K562 (cell line): ENCODE data around the gene GALE. TPM values are rescaled to one million over a fixed set of nuclear protein-coding genes. Genes with fewer than 3 reads are reported as not detected.

Source experiments
- ATAC-seq: fragments of 200-7000 bp; cut with Tn5 transposase; 3 replicates; pipeline ENCODE4 v1.9.1; 2020; ENCODE audit warnings: moderate library complexity
- BruUV-seq: library from RNA; stranded (reverse); fragments of 400-500 nt; replicated peaks from 2 replicates; lab custom pipeline; 2021; lab: Mats Ljungman, UMichigan
- CTCF ChIA-PET: fragments of 300-600 bp; formaldehyde crosslinking; extraction: SDS; loops from one replicate; lab custom pipeline; 2021; ENCODE audit warnings: low intra/inter-chr PET ratio; lab: Yijun Ruan, JAX
- POLR2A ChIA-PET: fragments of 300-600, 350-650 bp; sonication (Branson Sonifier 250); formaldehyde crosslinking; extraction: SDS; loops from one replicate; lab custom pipeline; 2021; ENCODE audit warnings: antibody characterized with exemption, inconsistent platforms; lab: Yijun Ruan, JAX
- DNase-seq, 4 experiments: peaks; one replicate each; pipeline versions ENCODE4 v3.0.0 to v3.0.0-alpha.2; 2011 to 2018; ENCODE audit warnings: low spot score in 3 of 4, mixed read lengths in 3 of 4; ENCODE audit errors: extremely low read depth in 1 of 4
- FAIRE-seq: peaks from 2 replicates; lab custom pipeline; 2011; peaks lifted over from hg19 to GRCh38; lab: Jason Lieb, UNC
- H2AFZ ChIP-seq: 2 replicates; pipeline ENCODE4 v1.6.0; 2011; ENCODE audit warnings: low read depth, low read length, control low read depth, inconsistent platforms
- H3K27ac ChIP-seq: fragments of 200-600 bp; 3 replicates; pipeline ENCODE4 v1.8.0; 2011; ENCODE audit warnings: low read depth, mild to moderate bottlenecking, control low read depth, inconsistent platforms, low read length, moderate library complexity, mixed read lengths; ENCODE audit errors: extremely low read depth
- H3K27me3 ChIP-seq, 2 experiments: fragments of 300-600 bp in 1 of 2; 2 replicates in 1 of 2; 3 replicates in 1 of 2; pipeline versions ENCODE4 v1.6.0 to v1.8.0; 2011; ENCODE audit warnings: inconsistent platforms in 2 of 2, low read length in 2 of 2, mild to moderate bottlenecking in 1 of 2, mixed read lengths in 1 of 2, moderate library complexity in 1 of 2; ENCODE audit not compliant: control insufficient read depth in 2 of 2, insufficient read depth in 2 of 2
- H3K36me3 ChIP-seq: fragments of 300-600 bp; 3 replicates; pipeline ENCODE4 v1.8.0; 2011; ENCODE audit warnings: mild to moderate bottlenecking, low read length, inconsistent platforms; ENCODE audit not compliant: control insufficient read depth, insufficient read depth
- H3K4me1 ChIP-seq, 2 experiments: fragments of 200-600 bp in 1 of 2; replicated peaks in 1 of 2; 2 replicates in 1 of 2; 3 replicates in 1 of 2; pipeline versions ENCODE4 v1.5.1 to v1.8.0; 2011; ENCODE audit warnings: inconsistent platforms in 2 of 2, low read length in 2 of 2, mild to moderate bottlenecking in 1 of 2, mixed read lengths in 1 of 2, moderate library complexity in 1 of 2; ENCODE audit not compliant: control insufficient read depth in 2 of 2, insufficient read depth in 2 of 2
- H3K4me2 ChIP-seq: 2 replicates; pipeline ENCODE4 v1.6.1; 2011; ENCODE audit warnings: low read length, control low read depth, inconsistent platforms, mixed read lengths; ENCODE audit not compliant: insufficient read depth
- H3K4me3 ChIP-seq: fragments of 200-600 bp; sonication (generic), shearing (Covaris generic); 2 replicates; pipeline ENCODE4 v1.5.1; 2016; ENCODE audit warnings: control low read depth, inconsistent platforms
- H3K79me2 ChIP-seq: fragments of 200-600 bp; 3 replicates; pipeline ENCODE4 v1.8.0; 2011; ENCODE audit warnings: low read length, inconsistent platforms; ENCODE audit not compliant: control insufficient read depth, insufficient read depth
- H3K9ac ChIP-seq, 2 experiments: 2 replicates each; pipeline versions ENCODE4 v1.6.0 to v1.6.1; 2011; ENCODE audit warnings: low read depth in 2 of 2, low read length in 2 of 2, control low read depth in 1 of 2, inconsistent platforms in 1 of 2, mild to moderate bottlenecking in 1 of 2, mixed read lengths in 1 of 2; ENCODE audit not compliant: insufficient read depth in 1 of 2
- H3K9me1 ChIP-seq: one replicate; pipeline ENCODE4 v1.6.0; 2011; ENCODE audit warnings: inconsistent platforms, mild to moderate bottlenecking, low read length, moderate library complexity; ENCODE audit not compliant: control insufficient read depth, insufficient read depth
- H3K9me3 ChIP-seq: replicated peaks from 2 replicates; pipeline ENCODE4 v1.5.1; 2011; ENCODE audit warnings: low read depth, low read length, inconsistent platforms; ENCODE audit not compliant: control insufficient read depth, insufficient read depth
- H4K20me1 ChIP-seq: replicated peaks from 2 replicates; pipeline ENCODE4 v1.6.1; 2011; ENCODE audit warnings: low read length, inconsistent platforms, mixed read lengths; ENCODE audit not compliant: control insufficient read depth, insufficient read depth
- ATF3 ChIP-seq, 2 experiments: fragments of 450-650 bp in 1 of 2; sonication (generic) in 1 of 2; formaldehyde crosslinking in 1 of 2; IDR thresholded peaks in 1 of 2; conservative IDR thresholded peaks in 1 of 2; 2 replicates each; pipeline versions ENCODE4 v1.6.1 to v1.8.1; 2016 to 2023; ENCODE audit warnings: mild to moderate bottlenecking in 2 of 2, moderate library complexity in 2 of 2, inconsistent platforms in 1 of 2, missing genetic modification reagents in 1 of 2
- BRCA1 ChIP-seq, 2 experiments: fragments of 450-650 bp in 1 of 2; sonication (generic) in 1 of 2; formaldehyde crosslinking in 1 of 2; IDR thresholded peaks; 2 replicates each; pipeline versions ENCODE4 v1.5.0 to v1.6.1; 2017 to 2020; ENCODE audit warnings: mild to moderate bottlenecking in 1 of 2, missing genetic modification reagents in 1 of 2
- CC2D1A ChIP-seq: fragments of 450-650 bp; IDR thresholded peaks from 2 replicates; pipeline ENCODE4 v1.6.1; 2017; ENCODE audit warnings: mild to moderate bottlenecking
- CHD2 ChIP-seq: IDR thresholded peaks from 2 replicates; pipeline ENCODE4 v1.6.1; 2011; ENCODE audit warnings: low read depth, low read length
- ETV5 ChIP-seq: sonication (generic); formaldehyde crosslinking; IDR thresholded peaks from 2 replicates; pipeline ENCODE4 v1.4.0; 2020; ENCODE audit warnings: low read depth, mild to moderate bottlenecking, missing genetic modification reagents
- HNRNPK ChIP-seq: fragments of 200-400 bp; formaldehyde crosslinking; IDR thresholded peaks from one replicate; pipeline ENCODE4 v1.6.1; 2018; ENCODE audit warnings: mild to moderate bottlenecking, low read depth, low read length; ENCODE audit not compliant: poor library complexity, severe bottlenecking
- HNRNPL ChIP-seq: fragments of 200-400 bp; formaldehyde crosslinking; IDR thresholded peaks from 2 replicates; pipeline ENCODE4 v1.6.1; 2017; ENCODE audit warnings: low read depth, mild to moderate bottlenecking, low read length
- MXI1 ChIP-seq: IDR thresholded peaks from 2 replicates; pipeline ENCODE4 v1.6.1; 2011; ENCODE audit warnings: low read depth, mild to moderate bottlenecking, improper control_type of control experiment, low read length
- SP2 ChIP-seq: IDR thresholded peaks from 2 replicates; pipeline ENCODE4 v1.6.1; 2011; ENCODE audit warnings: mild to moderate bottlenecking, low read depth, low read length, moderate library complexity; ENCODE audit not compliant: poor library complexity, severe bottlenecking; ENCODE audit errors: extremely low read depth
- USF1 ChIP-seq: sonication (generic); formaldehyde crosslinking; IDR thresholded peaks from 2 replicates; pipeline ENCODE4 v1.9.0; 2022; ENCODE audit warnings: mild to moderate bottlenecking, missing genetic modification reagents
- ZFP1 ChIP-seq: fragments of 450-650 bp; formaldehyde crosslinking; IDR thresholded peaks from 2 replicates; pipeline ENCODE4 v1.4.0; 2020; ENCODE audit warnings: mild to moderate bottlenecking, mixed read lengths
- ZFP30 ChIP-seq: fragments of 250-450 bp; sonication (Bioruptor Pico); IDR thresholded peaks from 2 replicates; pipeline ENCODE4 v1.8.0; 2022; ENCODE audit warnings: moderate library complexity, mild to moderate bottlenecking, inconsistent platforms, borderline replicate concordance
- ZNF584 ChIP-seq: fragments of 200-800 bp; sonication (Bioruptor generic); IDR thresholded peaks from 2 replicates; pipeline ENCODE4 v1.6.1; 2016; ENCODE audit warnings: low read depth, mild to moderate bottlenecking, missing genetic modification characterization, missing compliant biosample characterization
- WGBS: fragments of 100-300 bp; shearing (Covaris generic); methylation state at CpG from one replicate; pipeline ENCODE4 v1.1.6; 2016; ENCODE audit warnings: low coverage, mixed read lengths; ENCODE audit not compliant: insufficient coverage; ENCODE audit errors: missing lambda C conversion rate; 5-methylcytosine and 5-hydroxymethylcytosine counted together
- in situ Hi-C: fragments of 300-500 bp; cut with MboI; formaldehyde crosslinking; loops from 4 replicates; pipeline ENCODE4 v1.15.0; 2018; ENCODE audit warnings: inconsistent platforms, mixed read lengths
- intact Hi-C: fragments of 100-400 bp; cut with micrococcal nuclease; formaldehyde crosslinking; loops from 2 replicates; pipeline ENCODE4 v1.14.2; 2022
- polyA plus RNA-seq, 8 experiments: library from polyadenylated mRNA; depleted of rRNA in 4 of 8; stranded (reverse) in 5 of 8; unstranded in 3 of 8; fragments of >200 nt; fragmentation: Nextera tagmentation in 2 of 8; fragmentation: Illumina TruSeq in 1 of 8; extraction: Ambion mirVana in 2 of 8; extraction: Trizol in 1 of 8; gene quantifications; 2 replicates each; pipeline versions ENCODE4 v1.2.1 to v1.2.3, GENCODE V29; 2011 to 2014; ENCODE audit warnings: inconsistent platforms in 1 of 8, missing spikeins in 1 of 8
- total RNA-seq, 7 experiments: library from RNA; depleted of rRNA in 6 of 7; stranded (reverse); fragments of >200 nt in 6 of 7; fragmentation: Illumina TruSeq in 2 of 7; extraction: Trizol in 2 of 7; gene quantifications; 2 replicates each; pipeline versions ENCODE4 v1.2.1 to v1.2.3, GENCODE V29; 2011 to 2021; ENCODE audit warnings: low replicate concordance in 1 of 7
- TF ChIP-seq, protein P1 (sequence below): fragments of 250-450 bp; sonication (Bioruptor Pico); IDR thresholded peaks from 2 replicates; pipeline ENCODE4 v1.5.0; 2020; ENCODE audit warnings: mild to moderate bottlenecking
- TF ChIP-seq, protein P2 (sequence below), 2 experiments: IDR thresholded peaks; 2 replicates each; pipeline ENCODE4 v1.6.1; 2011; ENCODE audit warnings: borderline replicate concordance in 1 of 2, control low read depth in 1 of 2, low read depth in 1 of 2, low read length in 1 of 2, mild to moderate bottlenecking in 1 of 2, mixed read lengths in 1 of 2, moderate library complexity in 1 of 2; ENCODE audit not compliant: insufficient read depth in 1 of 2, insufficient read length in 1 of 2, poor library complexity in 1 of 2, severe bottlenecking in 1 of 2; ENCODE audit errors: extremely low read depth in 1 of 2
- TF ChIP-seq, protein P3 (sequence below): fragments of 450-650 bp; formaldehyde crosslinking; IDR thresholded peaks from 2 replicates; pipeline ENCODE4 v1.4.0; 2020; ENCODE audit warnings: mild to moderate bottlenecking

GALE gene
- total and polyA plus RNA-seq, 9 of the 15 experiments (the other 6 are each of a cell fraction or from before 2014, with no cell fraction given) = 8.4 to 139 (median 88.3) TPM

DNA sequence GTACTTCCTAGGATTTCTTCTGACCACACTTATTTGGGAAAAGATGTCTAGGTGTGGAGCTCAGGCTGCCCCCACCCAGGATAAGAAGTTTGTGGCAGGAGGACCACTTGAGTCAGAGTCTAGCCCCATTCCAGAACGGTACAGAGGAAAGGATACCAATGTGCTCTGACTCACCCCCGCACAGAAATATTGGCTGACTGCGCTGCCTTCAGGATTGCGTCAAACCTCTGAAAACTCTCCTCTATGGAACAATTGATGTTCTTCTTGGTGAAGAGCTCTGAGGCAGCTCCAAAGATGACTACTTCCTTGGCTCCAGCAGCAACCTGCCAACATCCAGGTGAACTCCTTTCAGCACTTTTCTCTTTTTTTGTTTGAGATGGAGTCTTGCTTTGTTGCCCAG is 13.5 kb upstream of the GALE start:
- intact Hi-C loops (no loop called here), in situ Hi-C loops (no loop called here)
- no peak overlapping the region for H3K4me2 ChIP-seq
- WGBS = 68% methylated on average over 4 of the region's 4 CpGs
- no peak overlapping the region for H2AFZ ChIP-seq
- H3K27me3 ChIP-seq = no peaks in the 10 kb centered on the region
- FAIRE-seq (no peak), ATAC-seq (no peak), DNase-seq (no peak)
- peaks cover 25% of the 10 kb centered on the region; the same call in 2 of the 3 replicates for H3K36me3 ChIP-seq
- peaks cover 0 to 6% of the 10 kb centered on the region in 2 experiments; a peak in 3 of 5 replicates for H3K4me1 ChIP-seq
- no peak overlapping the region for H3K27ac ChIP-seq
- no peaks in the 10 kb centered on the region for H4K20me1 ChIP-seq
- no peaks in the 10 kb centered on the region for H3K9me1 ChIP-seq
- H3K79me2 ChIP-seq = no peaks in the 10 kb centered on the region
- ChIA-PET POLR2A (interaction anchor here (0.7 to 2.1 kb wide), 3 partner anchors 10 to 16 kb away, joined by 3 to 10 read pairs (median 3); no protein-coding TSS in a partner anchor), CTCF (no interaction called here)
- H3K9me3 ChIP-seq = no peaks in the 10 kb centered on the region
- H3K4me3 ChIP-seq = no peak overlapping the region
- no peak overlapping the region for H3K9ac ChIP-seq
- BruUV-seq = no TSS peak
- TF ChIP-seq BRCA1 (IDR thresholded peaks at IDR 0.05) (no peak), BRCA1 (CRISPR knock-in tag; IDR thresholded peaks at IDR 0.05) (no peak), MXI1 (no peak), SP2 (no peak), USF1 (CRISPR knock-in tag) (no peak), ZNF584 (CRISPR knock-in tag) (no peak), ZFP30 (no peak), ZFP1 (CRISPR knock-in tag) (no peak), ETV5 (CRISPR knock-in tag) (no peak), HNRNPL (no peak), ATF3 (IDR thresholded peaks at IDR 0.05) (no peak), ATF3 (CRISPR knock-in tag; conservative IDR thresholded peaks at IDR 0.05) (no peak), CC2D1A (no peak), HNRNPK (no peak), CHD2 (no peak)
- TF ChIP-seq, protein P1, sequence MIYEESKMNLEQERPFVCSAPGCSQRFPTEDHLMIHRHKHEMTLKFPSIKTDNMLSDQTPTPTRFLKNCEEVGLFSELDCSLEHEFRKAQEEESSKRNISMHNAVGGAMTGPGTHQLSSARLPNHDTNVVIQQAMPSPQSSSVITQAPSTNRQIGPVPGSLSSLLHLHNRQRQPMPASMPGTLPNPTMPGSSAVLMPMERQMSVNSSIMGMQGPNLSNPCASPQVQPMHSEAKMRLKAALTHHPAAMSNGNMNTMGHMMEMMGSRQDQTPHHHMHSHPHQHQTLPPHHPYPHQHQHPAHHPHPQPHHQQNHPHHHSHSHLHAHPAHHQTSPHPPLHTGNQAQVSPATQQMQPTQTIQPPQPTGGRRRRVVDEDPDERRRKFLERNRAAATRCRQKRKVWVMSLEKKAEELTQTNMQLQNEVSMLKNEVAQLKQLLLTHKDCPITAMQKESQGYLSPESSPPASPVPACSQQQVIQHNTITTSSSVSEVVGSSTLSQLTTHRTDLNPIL (CRISPR knock-in tag) = no peak
- TF ChIP-seq, protein P2, sequence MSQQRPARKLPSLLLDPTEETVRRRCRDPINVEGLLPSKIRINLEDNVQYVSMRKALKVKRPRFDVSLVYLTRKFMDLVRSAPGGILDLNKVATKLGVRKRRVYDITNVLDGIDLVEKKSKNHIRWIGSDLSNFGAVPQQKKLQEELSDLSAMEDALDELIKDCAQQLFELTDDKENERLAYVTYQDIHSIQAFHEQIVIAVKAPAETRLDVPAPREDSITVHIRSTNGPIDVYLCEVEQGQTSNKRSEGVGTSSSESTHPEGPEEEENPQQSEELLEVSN (IDR thresholded peaks at IDR 0.05; ENCODE audit: borderline replicate concordance in 1 of 2, extremely low read depth in 1 of 2, insufficient read depth in 1 of 2, insufficient read length in 1 of 2, low read depth in 1 of 2, low read length in 1 of 2, poor library complexity in 1 of 2, severe bottlenecking in 1 of 2) = no peak
- TF ChIP-seq, protein P3, sequence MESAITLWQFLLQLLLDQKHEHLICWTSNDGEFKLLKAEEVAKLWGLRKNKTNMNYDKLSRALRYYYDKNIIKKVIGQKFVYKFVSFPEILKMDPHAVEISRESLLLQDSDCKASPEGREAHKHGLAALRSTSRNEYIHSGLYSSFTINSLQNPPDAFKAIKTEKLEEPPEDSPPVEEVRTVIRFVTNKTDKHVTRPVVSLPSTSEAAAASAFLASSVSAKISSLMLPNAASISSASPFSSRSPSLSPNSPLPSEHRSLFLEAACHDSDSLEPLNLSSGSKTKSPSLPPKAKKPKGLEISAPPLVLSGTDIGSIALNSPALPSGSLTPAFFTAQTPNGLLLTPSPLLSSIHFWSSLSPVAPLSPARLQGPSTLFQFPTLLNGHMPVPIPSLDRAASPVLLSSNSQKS (CRISPR knock-in tag) = no peak
